HG03439 (cell line): ENCODE data around the gene IFIT3.

Source experiments
- ATAC-seq: cut with Tn5 transposase; IDR thresholded peaks from one replicate; pipeline ENCODE4 v1.9.1; 2021; ENCODE audit warnings: mild to moderate bottlenecking, moderate library complexity; ENCODE audit not compliant: unreplicated experiment

Gene IFIT3

GRCh38 chr10:89389254-89389653 is 61.5 kb downstream of the IFIT3 start:
- ATAC-seq = no peak
